MM.1S (cell line): ENCODE measurements around the gene EIF4E1B.

Source experiments
- DNase-seq: peaks from one replicate; pipeline ENCODE4 v3.0.0-alpha.2; 2015
- H2AFZ ChIP-seq: fragments of 300-600 bp; sonication (generic); 2 replicates; pipeline ENCODE4 v1.6.0; 2016; ENCODE audit warnings: antibody characterized with exemption, low read length
- H3F3A ChIP-seq: fragments of 300-600 bp; sonication (generic); 2 replicates; pipeline ENCODE4 v1.6.1; 2016; ENCODE audit warnings: mild to moderate bottlenecking, antibody characterized with exemption, low read length, moderate library complexity, mixed read lengths; ENCODE audit not compliant: insufficient read depth
- H3K27ac ChIP-seq: fragments of 300-600 bp; sonication (generic); 2 replicates; pipeline ENCODE4 v1.5.1; 2016; ENCODE audit warnings: mild to moderate bottlenecking, low read length
- H3K27me3 ChIP-seq: fragments of 300-600 bp; sonication (generic); replicated peaks from 2 replicates; pipeline ENCODE4 v1.6.0; 2016; ENCODE audit warnings: low read length; ENCODE audit not compliant: insufficient read depth
- H3K36me3 ChIP-seq: fragments of 300-600 bp; sonication (generic); replicated peaks from 2 replicates; pipeline ENCODE4 v1.6.1; 2016; ENCODE audit warnings: mild to moderate bottlenecking, low read length, mixed read lengths; ENCODE audit not compliant: insufficient read depth
- H3K4me1 ChIP-seq: fragments of 300-600 bp; sonication (generic); 2 replicates; pipeline ENCODE4 v1.6.1; 2016; ENCODE audit warnings: low read length, mixed read lengths
- H3K4me2 ChIP-seq: fragments of 300-600 bp; sonication (generic); 2 replicates; pipeline ENCODE4 v1.6.0; 2016; ENCODE audit warnings: low read depth, low read length
- H3K4me3 ChIP-seq: fragments of 300-600 bp; sonication (generic); 2 replicates; pipeline ENCODE4 v1.5.1; 2016; ENCODE audit warnings: low read length, mixed read lengths
- H3K79me2 ChIP-seq: fragments of 300-600 bp; sonication (generic); 2 replicates; pipeline ENCODE4 v1.6.1; 2016; ENCODE audit warnings: mixed run types, low read length, mixed read lengths
- H3K9ac ChIP-seq: fragments of 300-600 bp; sonication (generic); 2 replicates; pipeline ENCODE4 v1.6.1; 2016; ENCODE audit warnings: low read length, mixed read lengths
- H3K9me2 ChIP-seq: fragments of 300-600 bp; sonication (generic); replicated peaks from 2 replicates; pipeline ENCODE4 v1.6.1; 2016; ENCODE audit warnings: mild to moderate bottlenecking, low read length, mixed read lengths; ENCODE audit not compliant: insufficient read depth
- H3K9me3 ChIP-seq: fragments of 300-600 bp; sonication (generic); replicated peaks from 2 replicates; pipeline ENCODE4 v1.6.1; 2016; ENCODE audit warnings: mild to moderate bottlenecking, low read length, mixed read lengths; ENCODE audit not compliant: insufficient read depth
- H4K20me1 ChIP-seq: fragments of 300-600 bp; sonication (generic); 2 replicates; pipeline ENCODE4 v1.6.1; 2016; ENCODE audit warnings: mild to moderate bottlenecking, low read length, moderate library complexity, mixed read lengths; ENCODE audit not compliant: insufficient read depth
- EZH2 ChIP-seq: fragments of 300-600 bp; sonication (generic); optimal IDR thresholded peaks from 2 replicates; pipeline ENCODE3; 2017; ENCODE audit warnings: low read depth, mild to moderate bottlenecking, antibody characterized with exemption, low read length, mixed read lengths
- EZH2phosphoT487 ChIP-seq: fragments of 300-600 bp; sonication (generic); IDR thresholded peaks from 2 replicates; pipeline ENCODE4 v1.6.1; 2018; ENCODE audit warnings: antibody characterized with exemption, low read length
- TF ChIP-seq, protein P1 (sequence below): fragments of 300-600 bp; sonication (generic); IDR thresholded peaks from 2 replicates; pipeline ENCODE4 v1.5.1; 2016; ENCODE audit warnings: antibody characterized with exemption, low read length, mixed read lengths

Gene EIF4E1B

DNA sequence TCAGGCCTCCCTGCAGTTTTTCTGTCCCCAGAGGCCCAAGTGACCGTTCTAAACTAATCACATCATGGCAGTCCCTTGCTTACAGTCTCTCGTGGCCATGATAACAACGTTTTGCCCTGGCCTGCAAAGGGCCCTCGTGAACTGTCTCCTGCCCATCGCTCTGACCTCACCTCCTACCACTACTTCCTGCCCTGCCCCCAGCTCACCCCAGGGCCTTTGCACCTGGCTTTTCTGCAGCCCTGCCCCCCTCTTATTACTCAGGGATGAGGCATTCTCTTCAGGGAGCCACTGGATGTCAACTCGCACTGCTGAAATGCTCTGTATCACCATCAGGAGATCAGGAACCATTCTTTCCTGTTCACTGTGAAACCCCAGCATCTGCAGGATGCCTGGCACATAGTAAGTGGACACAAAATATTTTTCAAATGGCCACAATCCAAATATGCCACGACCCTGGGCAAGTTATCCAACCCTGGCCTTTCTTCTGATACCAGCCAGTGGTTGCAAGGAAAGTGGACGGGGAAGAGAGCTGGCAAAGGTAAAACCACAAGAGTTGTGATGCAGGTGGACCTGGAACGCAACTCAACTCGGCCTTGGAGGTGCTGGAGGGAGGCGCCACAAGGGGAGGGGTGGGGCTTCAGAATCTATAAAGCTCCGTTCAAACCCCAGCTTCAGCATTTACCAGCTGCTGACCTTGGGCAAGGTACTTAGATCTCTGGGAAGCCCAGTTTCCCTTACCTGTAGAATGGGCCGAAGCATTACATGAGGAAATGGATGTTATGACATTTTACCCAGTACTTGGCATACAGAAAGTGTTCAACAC is 1.9 kb upstream of the EIF4E1B start:
- Histone ChIP-seq H3K4me2 (no peak overlapping the region), H3K9me3 (no peaks in the 10 kb centered on the region), H3K4me3 (no peak overlapping the region), H2AFZ (no peak overlapping the region), H3K36me3 (no peaks in the 10 kb centered on the region), H3K9ac (no peak overlapping the region), H3K27ac (no peak overlapping the region), H3F3A (no peaks in the 10 kb centered on the region), H3K9me2 (no peaks in the 10 kb centered on the region), H3K4me1 (no peaks in the 10 kb centered on the region), H3K27me3 (peaks cover 87% of the 10 kb centered on the region), H4K20me1 (no peaks in the 10 kb centered on the region), H3K79me2 (no peaks in the 10 kb centered on the region)
- no peak for TF ChIP-seq EZH2
- TF ChIP-seq EZH2phosphoT487: no peak
- TF ChIP-seq, protein P1, sequence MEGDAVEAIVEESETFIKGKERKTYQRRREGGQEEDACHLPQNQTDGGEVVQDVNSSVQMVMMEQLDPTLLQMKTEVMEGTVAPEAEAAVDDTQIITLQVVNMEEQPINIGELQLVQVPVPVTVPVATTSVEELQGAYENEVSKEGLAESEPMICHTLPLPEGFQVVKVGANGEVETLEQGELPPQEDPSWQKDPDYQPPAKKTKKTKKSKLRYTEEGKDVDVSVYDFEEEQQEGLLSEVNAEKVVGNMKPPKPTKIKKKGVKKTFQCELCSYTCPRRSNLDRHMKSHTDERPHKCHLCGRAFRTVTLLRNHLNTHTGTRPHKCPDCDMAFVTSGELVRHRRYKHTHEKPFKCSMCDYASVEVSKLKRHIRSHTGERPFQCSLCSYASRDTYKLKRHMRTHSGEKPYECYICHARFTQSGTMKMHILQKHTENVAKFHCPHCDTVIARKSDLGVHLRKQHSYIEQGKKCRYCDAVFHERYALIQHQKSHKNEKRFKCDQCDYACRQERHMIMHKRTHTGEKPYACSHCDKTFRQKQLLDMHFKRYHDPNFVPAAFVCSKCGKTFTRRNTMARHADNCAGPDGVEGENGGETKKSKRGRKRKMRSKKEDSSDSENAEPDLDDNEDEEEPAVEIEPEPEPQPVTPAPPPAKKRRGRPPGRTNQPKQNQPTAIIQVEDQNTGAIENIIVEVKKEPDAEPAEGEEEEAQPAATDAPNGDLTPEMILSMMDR: no peak
- DNase-seq: no peak

DNA sequence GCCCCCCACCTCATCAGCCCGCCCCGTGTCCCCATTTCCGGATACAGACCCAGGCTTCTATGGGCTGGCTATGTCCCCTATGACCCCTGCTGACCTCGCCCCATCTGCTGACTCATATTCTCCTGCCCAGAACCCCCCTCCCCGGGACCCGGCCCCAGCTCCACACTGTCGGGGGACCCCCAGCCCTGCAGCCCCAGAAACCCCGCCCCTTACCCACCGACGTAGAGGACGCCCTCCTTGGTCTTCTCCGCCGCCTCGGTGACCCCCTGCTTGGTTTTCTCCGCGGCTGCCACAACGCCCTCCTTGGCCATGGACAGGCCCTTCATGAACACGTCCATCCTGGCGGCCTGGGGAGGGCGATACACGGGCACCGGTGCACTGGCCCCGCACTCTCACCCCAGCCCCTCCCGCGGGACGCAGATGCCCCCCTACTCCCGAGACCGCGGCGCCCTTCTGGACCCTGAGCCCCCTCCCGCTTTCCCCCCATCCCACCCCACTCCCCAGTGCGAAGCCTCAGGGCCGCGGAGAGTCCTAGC is 1.1 kb upstream of the EIF4E1B start:
- H3K4me2 ChIP-seq: no peak overlapping the region; the same call in 1 of the 2 replicates
- TF ChIP-seq EZH2 (no peak), EZH2phosphoT487 (no peak)
- TF ChIP-seq, protein P1: no peak
- no peaks in the 10 kb centered on the region for H3K4me1 ChIP-seq
- H3K27ac ChIP-seq: no peak overlapping the region
- H3K27me3 ChIP-seq: peaks cover 88% of the 10 kb centered on the region
- H3K9me2 ChIP-seq: no peaks in the 10 kb centered on the region
- H3F3A ChIP-seq: no peaks in the 10 kb centered on the region
- H2AFZ ChIP-seq: no peak overlapping the region
- no peaks in the 10 kb centered on the region for H3K36me3 ChIP-seq
- H3K9ac ChIP-seq: no peak overlapping the region
- no peak for DNase-seq
- H3K4me3 ChIP-seq: no peak overlapping the region
- H3K9me3 ChIP-seq: no peaks in the 10 kb centered on the region
- no peaks in the 10 kb centered on the region for H4K20me1 ChIP-seq
- no peaks in the 10 kb centered on the region for H3K79me2 ChIP-seq

DNA sequence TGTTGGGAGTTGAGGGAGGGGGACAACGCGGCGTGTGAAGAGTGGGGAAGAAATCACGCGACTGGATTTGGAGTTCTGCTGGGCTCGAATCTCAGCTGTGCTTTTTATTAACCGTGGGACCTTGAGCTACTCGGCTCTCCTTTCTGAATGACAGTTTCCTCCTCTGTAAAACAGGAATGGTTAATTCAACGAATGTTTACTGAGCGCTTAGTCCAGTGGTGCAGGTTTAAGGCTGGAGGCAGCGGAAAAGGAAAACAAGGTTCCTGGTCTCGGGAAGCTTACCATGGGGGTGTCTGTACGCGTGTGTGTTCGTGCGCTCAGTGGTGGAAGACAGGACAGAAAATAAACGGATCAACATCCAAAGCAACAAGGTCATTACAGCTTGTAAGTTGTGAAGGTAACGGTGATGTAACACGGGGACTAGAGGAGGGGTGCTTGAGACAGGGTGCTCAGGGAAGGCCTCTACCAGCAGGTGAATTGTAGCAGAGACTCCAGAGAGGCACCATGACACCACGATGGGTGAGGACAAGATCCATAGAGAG is 277 bp downstream of the EIF4E1B start:
- Histone ChIP-seq H2AFZ (no peak overlapping the region), H3F3A (no peaks in the 10 kb centered on the region), H3K36me3 (no peaks in the 10 kb centered on the region), H3K4me3 (peak overlapping the region; percentile 36), H3K4me1 (no peaks in the 10 kb centered on the region), H3K9me2 (no peaks in the 10 kb centered on the region), H3K27me3 (peaks cover 87% of the 10 kb centered on the region), H3K79me2 (no peaks in the 10 kb centered on the region), H3K9me3 (no peaks in the 10 kb centered on the region), H3K4me2 (peak overlapping the region; percentile 61; the same call in 1 of the 2 replicates), H3K27ac (no peak overlapping the region), H3K9ac (no peak overlapping the region), H4K20me1 (no peaks in the 10 kb centered on the region)
- no peak for DNase-seq
- TF ChIP-seq EZH2 (no peak), EZH2phosphoT487 (no peak)
- TF ChIP-seq, protein P1: no peak
